Chondrocyte (in vitro differentiated cells): ENCODE results near the gene ACKR4. TPM values are rescaled to one million over a fixed set of nuclear protein-coding genes. Genes with fewer than 3 reads are reported as not detected.
"Not testable (repeated sequence)": the region's sequence is repeated elsewhere in the genome, so short reads cannot be mapped to it uniquely, and the experiment has no call there.

ENCODE experiments used
- DNase-seq: peaks from one replicate; pipeline ENCODE4 v3.0.0; 2021; ENCODE audit warnings: mixed read lengths, low spot score
- H3K27ac Mint-ChIP-seq: one replicate; pipeline ENCODE4 v1.8.0; 2021; ENCODE audit warnings: mild to moderate bottlenecking, moderate library complexity, mixed read lengths; ENCODE audit not compliant: unreplicated experiment
- H3K27me3 Mint-ChIP-seq: 2 replicates; pipeline ENCODE4 v1.8.0; 2021; ENCODE audit warnings: low read depth, mixed read lengths
- H3K36me3 Mint-ChIP-seq: 2 replicates; pipeline ENCODE4 v1.8.0; 2021; ENCODE audit warnings: low read depth, mixed read lengths
- H3K4me1 Mint-ChIP-seq: 2 replicates; pipeline ENCODE4 v1.8.0; 2021; ENCODE audit warnings: low read depth, mild to moderate bottlenecking, mixed read lengths
- H3K4me3 Mint-ChIP-seq: one replicate; pipeline ENCODE4 v1.8.0; 2021; ENCODE audit warnings: mild to moderate bottlenecking, moderate library complexity, mixed read lengths; ENCODE audit not compliant: unreplicated experiment
- H3K9me3 Mint-ChIP-seq: 2 replicates; pipeline ENCODE4 v1.8.0; 2021; ENCODE audit warnings: low read depth, mixed read lengths
- CTCF ChIP-seq: fragments of 200-600 bp; sonication (generic); IDR thresholded peaks from 2 replicates; pipeline ENCODE4 v1.5.0; 2021; ENCODE audit warnings: antibody characterized with exemption, mild to moderate bottlenecking, moderate library complexity
- total RNA-seq: library from RNA; stranded (reverse); gene quantifications from 3 replicates; pipeline ENCODE4 v1.2.1, GENCODE V29; 2021

Gene ACKR4
- total RNA-seq, 1 donor from 2014 or later, result not detected

- no peak for DNase-seq
- no peak overlapping the region for H3K27ac Mint-ChIP-seq
- H3K9me3 Mint-ChIP-seq, result no peaks in the 10 kb centered on the region
- TF ChIP-seq CTCF, result no peak
- peaks cover 12% of the 10 kb centered on the region for H3K4me1 Mint-ChIP-seq
- no peaks in the 10 kb centered on the region for H3K27me3 Mint-ChIP-seq
- H3K4me3 Mint-ChIP-seq, result no peak overlapping the region
- H3K36me3 Mint-ChIP-seq, result peaks cover 10% of the 10 kb centered on the region
Measured at GRCh38 chr3:132635052-132635451, 38.0 kb downstream of the ACKR4 start.

GRCh38 chr3:132637590-132637989, 40.5 kb downstream of the ACKR4 start:
- H3K36me3 Mint-ChIP-seq, result peaks cover 11% of the 10 kb centered on the region
- H3K27ac Mint-ChIP-seq, result no peak overlapping the region
- H3K27me3 Mint-ChIP-seq, result no peaks in the 10 kb centered on the region
- no peak for DNase-seq
- no peak for TF ChIP-seq CTCF
- H3K9me3 Mint-ChIP-seq, result no peaks in the 10 kb centered on the region
- H3K4me3 Mint-ChIP-seq, result no peak overlapping the region
- peaks cover 8% of the 10 kb centered on the region for H3K4me1 Mint-ChIP-seq

GRCh38 chr3:132638706-132639105, 41.6 kb downstream of the ACKR4 start:
- TF ChIP-seq CTCF, result no peak
- peaks cover 11% of the 10 kb centered on the region for H3K36me3 Mint-ChIP-seq
- H3K4me1 Mint-ChIP-seq, result peaks cover 8% of the 10 kb centered on the region
- DNase-seq, result no peak
- no peaks in the 10 kb centered on the region for H3K9me3 Mint-ChIP-seq
- H3K4me3 Mint-ChIP-seq, result no peak overlapping the region
- no peaks in the 10 kb centered on the region for H3K27me3 Mint-ChIP-seq
- H3K27ac Mint-ChIP-seq, result no peak overlapping the region

GRCh38 chr3:132641427-132641826, 44.4 kb downstream of the ACKR4 start:
- not testable (repeated sequence) for H3K4me1 Mint-ChIP-seq, H3K36me3 Mint-ChIP-seq, H3K27me3 Mint-ChIP-seq, DNase-seq, H3K4me3 Mint-ChIP-seq, H3K9me3 Mint-ChIP-seq, H3K27ac Mint-ChIP-seq

- TF ChIP-seq CTCF, result peak; percentile 96
- Mint-ChIP-seq H3K27me3 (no peaks in the 10 kb centered on the region), H3K4me3 (no peak overlapping the region), H3K36me3 (peaks cover 8% of the 10 kb centered on the region), H3K27ac (no peak overlapping the region), H3K9me3 (no peaks in the 10 kb centered on the region), H3K4me1 (peaks cover 8% of the 10 kb centered on the region)
- no peak for DNase-seq
Measured at GRCh38 chr3:132641837-132642538, 44.9 kb downstream of the ACKR4 start.

- Mint-ChIP-seq H3K4me3 (no peak overlapping the region), H3K36me3 (peaks cover 8% of the 10 kb centered on the region), H3K9me3 (no peaks in the 10 kb centered on the region), H3K4me1 (peaks cover 4% of the 10 kb centered on the region), H3K27me3 (no peaks in the 10 kb centered on the region), H3K27ac (no peak overlapping the region)
- no peak for DNase-seq
- peak; percentile 45 for TF ChIP-seq CTCF
Measured at GRCh38 chr3:132642539-132642847, 45.4 kb downstream of the ACKR4 start.
